OCI-LY7 (cell line): ENCODE results near the gene SERPINH1. TPM values are rescaled to one million over a fixed set of nuclear protein-coding genes. Genes with fewer than 3 reads are reported as not detected.

Experiments
- BruUV-seq: library from RNA; stranded (reverse); fragments of 400-500 nt; replicated peaks from 2 replicates; lab custom pipeline; 2021; lab: Mats Ljungman, UMichigan
- CTCF ChIA-PET: fragments of 300-600 bp; sonication (Branson Sonifier 250); formaldehyde crosslinking; loops from one replicate; lab custom pipeline; 2022; ENCODE audit warnings: antibody characterized with exemption; ENCODE audit not compliant: unreplicated experiment; lab: Charles Lee
- POLR2A ChIA-PET: fragments of 300-600 bp; sonication (Branson Sonifier 250); formaldehyde crosslinking; loops from one replicate; lab custom pipeline; 2022; ENCODE audit warnings: antibody characterized with exemption; lab: Charles Lee
- DNase-seq: peaks from one replicate; pipeline ENCODE4 v3.0.0-alpha.2; 2015; ENCODE audit warnings: low spot score
- H2AFZ ChIP-seq: fragments of 200-600 bp; sonication (generic), shearing (Covaris generic); 2 replicates; pipeline ENCODE4 v1.6.1; 2014; ENCODE audit warnings: mild to moderate bottlenecking, antibody characterized with exemption, low read length, moderate library complexity
- H3K27ac ChIP-seq: fragments of 200-600 bp; sonication (generic); 2 replicates; pipeline ENCODE4 v1.5.1; 2014; ENCODE audit warnings: mixed run types, low read depth, mild to moderate bottlenecking, moderate library complexity, low read length, inconsistent platforms; ENCODE audit not compliant: poor library complexity, severe bottlenecking
- H3K36me3 ChIP-seq: fragments of 200-600 bp; sonication (generic); 2 replicates; pipeline ENCODE4 v1.6.1; 2014; ENCODE audit warnings: mild to moderate bottlenecking, antibody characterized with exemption, low read length, moderate library complexity, mixed read lengths; ENCODE audit not compliant: insufficient read depth
- H3K4me1 ChIP-seq: fragments of 200-600 bp; sonication (generic); 2 replicates; pipeline ENCODE4 v1.5.1; 2014; ENCODE audit warnings: mild to moderate bottlenecking, low read length; ENCODE audit not compliant: insufficient read depth, poor library complexity, severe bottlenecking
- H3K4me2 ChIP-seq: fragments of 200-600 bp; sonication (generic); 2 replicates; pipeline ENCODE4 v1.6.1; 2014; ENCODE audit warnings: mild to moderate bottlenecking, low read length
- H3K4me3 ChIP-seq: fragments of 200-600 bp; sonication (generic); 2 replicates; pipeline ENCODE4 v1.5.1; 2014; ENCODE audit warnings: mild to moderate bottlenecking, low read depth, low read length; ENCODE audit not compliant: poor library complexity, severe bottlenecking
- H3K79me2 ChIP-seq: fragments of 200-600 bp; sonication (generic); 2 replicates; pipeline ENCODE4 v1.6.1; 2016; ENCODE audit warnings: low read depth, mild to moderate bottlenecking, low read length, moderate library complexity, mixed read lengths; ENCODE audit not compliant: insufficient read depth
- H3K9me2 ChIP-seq: fragments of 200-600 bp; sonication (generic); 2 replicates; pipeline ENCODE4 v1.6.1; 2016; ENCODE audit warnings: mild to moderate bottlenecking, low read length, mixed read lengths; ENCODE audit not compliant: insufficient read depth
- H3K9me3 ChIP-seq: fragments of 200-600 bp; sonication (generic); 2 replicates; pipeline ENCODE4 v1.6.1; 2014; ENCODE audit warnings: mild to moderate bottlenecking, mixed run types, low read length, mixed read lengths
- H4K20me1 ChIP-seq: fragments of 200-600 bp; sonication (generic); 2 replicates; pipeline ENCODE4 v1.6.1; 2014; ENCODE audit warnings: mild to moderate bottlenecking, antibody characterized with exemption, low read length, moderate library complexity, mixed read lengths; ENCODE audit not compliant: insufficient read depth
- CTCF ChIP-seq: fragments of 200-600 bp; sonication (generic); conservative IDR thresholded peaks from 2 replicates; pipeline ENCODE4 v1.5.1; 2014; ENCODE audit warnings: mild to moderate bottlenecking, antibody characterized with exemption, low read length, moderate library complexity, mixed read lengths
- EZH2phosphoT487 ChIP-seq: fragments of 200-600 bp; sonication (generic); IDR thresholded peaks from 2 replicates; pipeline ENCODE4 v1.6.1; 2018; ENCODE audit warnings: low read depth, borderline replicate concordance, mild to moderate bottlenecking, mixed run types, antibody characterized with exemption, low read length, moderate library complexity, mixed read lengths
- intact Hi-C: fragments of 100-400 bp; cut with micrococcal nuclease; formaldehyde crosslinking; loops from one replicate; pipeline ENCODE4 v1.10.0; 2022; ENCODE audit not compliant: unreplicated experiment
- total RNA-seq, 2 experiments: library from RNA; depleted of rRNA in 1 of 2; stranded (reverse); fragments of >200 nt in 1 of 2; shearing (Covaris generic) in 1 of 2; gene quantifications; 2 replicates each; pipeline ENCODE4 v1.2.3, GENCODE V29; 2014 to 2022

Gene SERPINH1
- total RNA-seq, 2 experiments from 2014 or later: not detected

- no peak overlapping the region for H3K4me3 ChIP-seq
- no peaks in the 10 kb centered on the region for H3K9me2 ChIP-seq
- no peak overlapping the region for H3K4me2 ChIP-seq
- BruUV-seq: no TSS peak
- intact Hi-C loops: loop anchor here (5.0 kb wide), 1 partner anchor 252 kb away; no protein-coding TSS in a partner anchor
- DNase-seq: no peak
- H3K27ac ChIP-seq: no peak overlapping the region
- no peaks in the 10 kb centered on the region for H4K20me1 ChIP-seq
- H3K9me3 ChIP-seq: no peaks in the 10 kb centered on the region
- H3K36me3 ChIP-seq: no peaks in the 10 kb centered on the region
- H2AFZ ChIP-seq: no peak overlapping the region
- no peak for TF ChIP-seq EZH2phosphoT487
- TF ChIP-seq CTCF: no peak
- H3K79me2 ChIP-seq: no peaks in the 10 kb centered on the region
- POLR2A ChIA-PET: interaction anchor here (1.5 kb wide), 1 partner anchor 12 kb away, joined by 4 read pairs; no protein-coding TSS in a partner anchor
- CTCF ChIA-PET: interaction anchor here (0.6 kb wide), 1 partner anchor 144 kb away, joined by 3 read pairs; no protein-coding TSS in a partner anchor
- H3K4me1 ChIP-seq: peaks cover 12% of the 10 kb centered on the region
Measured at GRCh38 chr11:75534259-75535069, 27.6 kb upstream of the SERPINH1 start.

- POLR2A ChIA-PET: interaction anchor here (1.5 kb wide), 1 partner anchor 12 kb away, joined by 4 read pairs; no protein-coding TSS in a partner anchor
- intact Hi-C loops: loop anchor here (5.0 kb wide), 1 partner anchor 253 kb away; no protein-coding TSS in a partner anchor
- no peak for TF ChIP-seq EZH2phosphoT487
- no peak for TF ChIP-seq CTCF
- Histone ChIP-seq H4K20me1 (no peaks in the 10 kb centered on the region), H3K9me3 (no peaks in the 10 kb centered on the region), H3K36me3 (no peaks in the 10 kb centered on the region), H3K4me1 (peaks cover 12% of the 10 kb centered on the region), H3K4me2 (no peak overlapping the region), H3K9me2 (no peaks in the 10 kb centered on the region), H3K4me3 (no peak overlapping the region), H2AFZ (no peak overlapping the region), H3K27ac (no peak overlapping the region), H3K79me2 (no peaks in the 10 kb centered on the region)
- no TSS peak for BruUV-seq
- CTCF ChIA-PET: no interaction called here
- DNase-seq: no peak
Measured at GRCh38 chr11:75535071-75535470, 27.0 kb upstream of the SERPINH1 start.
